DOHH2 (cell line): ENCODE data around the gene RGMB.

Experiments used
- H3F3A ChIP-seq: fragments of 200-600 bp; sonication (generic), shearing (Covaris generic); 2 replicates; pipeline ENCODE4 v1.6.0; 2016; ENCODE audit warnings: antibody characterized with exemption, mild to moderate bottlenecking; ENCODE audit not compliant: control insufficient read depth, insufficient read depth
- H3K27ac ChIP-seq: fragments of 200-600 bp; sonication (generic); 2 replicates; pipeline ENCODE4 v1.5.1; 2014; ENCODE audit warnings: low read depth, mild to moderate bottlenecking, low read length, moderate library complexity
- H3K27me3 ChIP-seq: fragments of 200-600 bp; sonication (generic); 2 replicates; pipeline ENCODE4 v1.6.1; 2014; ENCODE audit warnings: mild to moderate bottlenecking, low read length, mixed read lengths; ENCODE audit not compliant: control insufficient read depth
- H3K36me3 ChIP-seq: fragments of 200-600 bp; sonication (generic); 2 replicates; pipeline ENCODE4 v1.6.1; 2014; ENCODE audit warnings: mild to moderate bottlenecking, low read length, moderate library complexity, mixed read lengths; ENCODE audit not compliant: control insufficient read depth
- H3K4me1 ChIP-seq: fragments of 200-600 bp; sonication (generic); 2 replicates; pipeline ENCODE4 v1.6.1; 2014; ENCODE audit warnings: mild to moderate bottlenecking, low read length, mixed read lengths; ENCODE audit not compliant: control insufficient read depth
- H3K4me2 ChIP-seq: fragments of 200-600 bp; sonication (generic); 2 replicates; pipeline ENCODE4 v1.6.0; 2014; ENCODE audit warnings: mild to moderate bottlenecking, low read length, moderate library complexity
- H3K4me3 ChIP-seq: fragments of 200-600 bp; sonication (generic); 2 replicates; pipeline ENCODE4 v1.5.1; 2014; ENCODE audit warnings: mild to moderate bottlenecking, low read length, mixed read lengths
- H3K79me2 ChIP-seq: fragments of 200-600 bp; sonication (generic); 2 replicates; pipeline ENCODE4 v1.6.1; 2014; ENCODE audit warnings: mild to moderate bottlenecking, low read length, mixed read lengths; ENCODE audit not compliant: control insufficient read depth
- H3K9me2 ChIP-seq: fragments of 200-600 bp; sonication (generic); replicated peaks from 2 replicates; pipeline ENCODE4 v1.6.1; 2014; ENCODE audit warnings: mild to moderate bottlenecking, low read length, mixed read lengths; ENCODE audit not compliant: control insufficient read depth
- H3K9me3 ChIP-seq: fragments of 200-600 bp; sonication (generic); 2 replicates; pipeline ENCODE4 v1.6.1; 2014; ENCODE audit warnings: antibody characterized with exemption, low read length, mixed read lengths; ENCODE audit not compliant: control insufficient read depth, insufficient read depth
- H4K20me1 ChIP-seq: fragments of 200-600 bp; sonication (generic); 2 replicates; pipeline ENCODE4 v1.6.0; 2014; ENCODE audit warnings: low read depth, mild to moderate bottlenecking, antibody characterized with exemption, low read length, moderate library complexity; ENCODE audit not compliant: control insufficient read depth, insufficient read depth
- EZH2phosphoT487 ChIP-seq: fragments of 200-600 bp; sonication (generic); IDR thresholded peaks from 2 replicates; pipeline ENCODE4 v1.6.1; 2017; ENCODE audit warnings: borderline replicate concordance, mild to moderate bottlenecking, antibody characterized with exemption, low read length, moderate library complexity, mixed read lengths
- TF ChIP-seq, protein P1 (sequence below): fragments of 200-600 bp; sonication (generic); IDR thresholded peaks from one replicate; pipeline ENCODE4 v1.5.1; 2014; ENCODE audit warnings: antibody characterized with exemption, mild to moderate bottlenecking, low read depth, low read length; ENCODE audit not compliant: poor library complexity, severe bottlenecking

The RGMB gene

DNA sequence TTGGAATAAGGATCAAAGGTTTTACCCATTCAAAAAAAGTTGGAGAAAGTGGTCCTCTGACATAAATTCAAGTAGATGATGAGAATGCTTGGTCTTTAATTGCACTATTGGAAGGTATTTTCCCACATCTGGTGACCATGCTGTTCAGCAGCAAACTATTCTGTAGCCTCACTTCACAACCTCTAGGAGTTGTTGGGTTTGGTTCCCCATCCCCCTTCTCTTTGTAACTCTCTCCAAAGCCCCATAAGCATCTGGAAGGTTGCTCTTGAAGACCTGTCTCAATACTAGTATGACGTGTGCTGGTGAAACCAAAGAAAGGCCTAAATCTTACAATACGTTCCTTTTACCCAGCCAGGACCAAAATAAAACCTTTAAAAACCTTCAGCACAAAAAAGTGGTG, 8.5 kb downstream of the RGMB start:
- no peak overlapping the region for H3K4me2 ChIP-seq
- H3K79me2 ChIP-seq, result peaks cover 86% of the 10 kb centered on the region
- no peaks in the 10 kb centered on the region for H3F3A ChIP-seq
- no peaks in the 10 kb centered on the region for H3K4me1 ChIP-seq
- H3K36me3 ChIP-seq, result peaks cover 43% of the 10 kb centered on the region
- no peaks in the 10 kb centered on the region for H3K9me2 ChIP-seq
- H4K20me1 ChIP-seq, result no peaks in the 10 kb centered on the region
- no peaks in the 10 kb centered on the region for H3K27me3 ChIP-seq
- H3K9me3 ChIP-seq, result no peaks in the 10 kb centered on the region
- no peak overlapping the region for H3K27ac ChIP-seq
- TF ChIP-seq EZH2phosphoT487, result no peak
- TF ChIP-seq, protein P1, sequence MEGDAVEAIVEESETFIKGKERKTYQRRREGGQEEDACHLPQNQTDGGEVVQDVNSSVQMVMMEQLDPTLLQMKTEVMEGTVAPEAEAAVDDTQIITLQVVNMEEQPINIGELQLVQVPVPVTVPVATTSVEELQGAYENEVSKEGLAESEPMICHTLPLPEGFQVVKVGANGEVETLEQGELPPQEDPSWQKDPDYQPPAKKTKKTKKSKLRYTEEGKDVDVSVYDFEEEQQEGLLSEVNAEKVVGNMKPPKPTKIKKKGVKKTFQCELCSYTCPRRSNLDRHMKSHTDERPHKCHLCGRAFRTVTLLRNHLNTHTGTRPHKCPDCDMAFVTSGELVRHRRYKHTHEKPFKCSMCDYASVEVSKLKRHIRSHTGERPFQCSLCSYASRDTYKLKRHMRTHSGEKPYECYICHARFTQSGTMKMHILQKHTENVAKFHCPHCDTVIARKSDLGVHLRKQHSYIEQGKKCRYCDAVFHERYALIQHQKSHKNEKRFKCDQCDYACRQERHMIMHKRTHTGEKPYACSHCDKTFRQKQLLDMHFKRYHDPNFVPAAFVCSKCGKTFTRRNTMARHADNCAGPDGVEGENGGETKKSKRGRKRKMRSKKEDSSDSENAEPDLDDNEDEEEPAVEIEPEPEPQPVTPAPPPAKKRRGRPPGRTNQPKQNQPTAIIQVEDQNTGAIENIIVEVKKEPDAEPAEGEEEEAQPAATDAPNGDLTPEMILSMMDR, result no peak
- no peak overlapping the region for H3K4me3 ChIP-seq

DNA sequence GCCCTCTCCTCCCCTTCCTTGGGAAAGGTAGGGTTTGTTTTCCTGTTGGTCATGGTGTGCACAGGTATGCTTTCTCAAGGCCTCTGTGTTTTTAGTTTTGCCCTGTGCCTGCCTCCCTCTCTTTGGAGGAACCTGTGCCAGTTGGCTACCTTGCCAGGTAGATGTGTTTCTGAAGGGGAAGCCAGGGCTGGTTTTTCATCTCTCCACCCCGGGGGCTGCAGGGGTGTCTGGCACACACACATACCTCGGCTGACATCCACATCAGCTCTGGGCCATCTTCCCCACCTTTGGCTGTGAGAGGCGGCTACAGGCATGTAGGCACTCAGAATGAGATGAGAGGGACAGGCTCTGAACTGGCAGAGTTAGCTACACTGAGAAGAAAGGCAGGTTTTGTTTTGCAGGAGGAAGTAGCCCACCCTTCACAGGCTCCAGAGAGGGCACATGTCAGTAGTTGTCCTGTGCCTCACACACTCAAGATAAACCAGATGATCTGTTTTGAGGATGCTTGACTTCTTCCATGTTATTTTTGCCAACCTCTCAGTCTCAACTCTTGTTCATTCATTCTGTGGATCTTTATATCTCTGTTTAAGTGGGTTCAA, 9.7 kb downstream of the RGMB start:
- Histone ChIP-seq H3K79me2 (peaks cover 74% of the 10 kb centered on the region), H3K27me3 (no peaks in the 10 kb centered on the region), H3K4me1 (no peaks in the 10 kb centered on the region), H3F3A (no peaks in the 10 kb centered on the region), H3K36me3 (peaks cover 43% of the 10 kb centered on the region), H3K27ac (no peak overlapping the region), H3K9me3 (no peaks in the 10 kb centered on the region), H3K4me3 (no peak overlapping the region), H4K20me1 (no peaks in the 10 kb centered on the region), H3K4me2 (no peak overlapping the region), H3K9me2 (no peaks in the 10 kb centered on the region)
- TF ChIP-seq, protein P1, result no peak
- TF ChIP-seq EZH2phosphoT487, result no peak

- H3K4me1 ChIP-seq, result no peaks in the 10 kb centered on the region
- no peak overlapping the region for H3K27ac ChIP-seq
- no peaks in the 10 kb centered on the region for H3K9me2 ChIP-seq
- H4K20me1 ChIP-seq, result no peaks in the 10 kb centered on the region
- no peak overlapping the region for H3K4me3 ChIP-seq
- no peak overlapping the region for H3K4me2 ChIP-seq
- no peaks in the 10 kb centered on the region for H3F3A ChIP-seq
- TF ChIP-seq, protein P1, result no peak
- TF ChIP-seq EZH2phosphoT487, result no peak
- H3K79me2 ChIP-seq, result peaks cover 62% of the 10 kb centered on the region
- H3K27me3 ChIP-seq, result no peaks in the 10 kb centered on the region
- H3K36me3 ChIP-seq, result peaks cover 43% of the 10 kb centered on the region
- no peaks in the 10 kb centered on the region for H3K9me3 ChIP-seq
These were observed 10.9 kb downstream of the RGMB start for GRCh38 chr5:98784411-98784810.
